ENCODE data around the gene ADAM30.

GRCh38 chr1:119933397-119933796 lies 37.1 kb upstream of the ADAM30 start:
- TF ChIP-seq CTCF (IDR thresholded peaks at IDR 0.05): no peak
- TF ChIP-seq POLR2A (IDR thresholded peaks at IDR 0.05): no peak
- TF ChIP-seq EP300 (IDR thresholded peaks at IDR 0.05): no peak

All from suprapubic skin (tissue), 3 donors.